ENCODE results near the gene WARS2.

Gene WARS2

DNA sequence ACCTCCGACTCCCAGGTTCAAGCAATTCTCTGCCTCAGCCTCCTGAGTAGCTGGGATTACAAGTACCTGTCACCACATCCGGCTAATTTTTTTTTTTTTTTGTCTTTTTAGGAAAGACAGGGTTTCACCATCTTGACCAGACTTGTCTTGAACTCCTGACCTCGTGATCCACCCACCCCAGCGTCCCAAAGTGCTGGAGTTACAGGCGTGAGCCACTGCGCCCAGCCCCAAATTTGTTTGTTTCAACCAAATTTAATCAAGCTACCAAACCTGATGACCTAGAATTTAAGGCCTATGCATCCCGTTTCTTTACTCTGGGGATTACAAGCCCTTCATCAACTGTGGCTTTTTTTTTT, 94.0 kb downstream of the WARS2 start:
- no peaks in the 10 kb centered on the region for H3K9me3 ChIP-seq (replicated peaks; ENCODE audit: insufficient read depth, low read length)
- H3K4me3 ChIP-seq (ENCODE audit: low read length): no peak overlapping the region
- H3F3A ChIP-seq (ENCODE audit: insufficient read depth, low read length): no peaks in the 10 kb centered on the region
- no peaks in the 10 kb centered on the region for H4K20me1 ChIP-seq (ENCODE audit: insufficient read depth, low read length)
- no peaks in the 10 kb centered on the region for H3K79me2 ChIP-seq (ENCODE audit: low read length)
- no peak overlapping the region for H3K27ac ChIP-seq (ENCODE audit: low read length)
- no peaks in the 10 kb centered on the region for H3K9me2 ChIP-seq (replicated peaks; ENCODE audit: insufficient read depth, low read length)
- TF ChIP-seq, protein P1, sequence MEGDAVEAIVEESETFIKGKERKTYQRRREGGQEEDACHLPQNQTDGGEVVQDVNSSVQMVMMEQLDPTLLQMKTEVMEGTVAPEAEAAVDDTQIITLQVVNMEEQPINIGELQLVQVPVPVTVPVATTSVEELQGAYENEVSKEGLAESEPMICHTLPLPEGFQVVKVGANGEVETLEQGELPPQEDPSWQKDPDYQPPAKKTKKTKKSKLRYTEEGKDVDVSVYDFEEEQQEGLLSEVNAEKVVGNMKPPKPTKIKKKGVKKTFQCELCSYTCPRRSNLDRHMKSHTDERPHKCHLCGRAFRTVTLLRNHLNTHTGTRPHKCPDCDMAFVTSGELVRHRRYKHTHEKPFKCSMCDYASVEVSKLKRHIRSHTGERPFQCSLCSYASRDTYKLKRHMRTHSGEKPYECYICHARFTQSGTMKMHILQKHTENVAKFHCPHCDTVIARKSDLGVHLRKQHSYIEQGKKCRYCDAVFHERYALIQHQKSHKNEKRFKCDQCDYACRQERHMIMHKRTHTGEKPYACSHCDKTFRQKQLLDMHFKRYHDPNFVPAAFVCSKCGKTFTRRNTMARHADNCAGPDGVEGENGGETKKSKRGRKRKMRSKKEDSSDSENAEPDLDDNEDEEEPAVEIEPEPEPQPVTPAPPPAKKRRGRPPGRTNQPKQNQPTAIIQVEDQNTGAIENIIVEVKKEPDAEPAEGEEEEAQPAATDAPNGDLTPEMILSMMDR (IDR thresholded peaks at IDR 0.05; ENCODE audit: low read length): no peak
- TF ChIP-seq EZH2phosphoT487 (IDR thresholded peaks at IDR 0.05; ENCODE audit: low read length) (no peak), EZH2 (optimal IDR thresholded peaks at IDR 0.05; ENCODE audit: low read depth, low read length) (no peak)
- H3K4me2 ChIP-seq (ENCODE audit: low read depth, low read length): no peak overlapping the region
- H3K9ac ChIP-seq (ENCODE audit: low read length): no peak overlapping the region
- DNase-seq: no peak
- H2AFZ ChIP-seq (ENCODE audit: low read length): no peak overlapping the region
- H3K4me1 ChIP-seq (ENCODE audit: low read length): no peaks in the 10 kb centered on the region
- H3K36me3 ChIP-seq (replicated peaks; ENCODE audit: insufficient read depth, low read length): no peaks in the 10 kb centered on the region
- H3K27me3 ChIP-seq (replicated peaks; ENCODE audit: insufficient read depth, low read length): no peaks in the 10 kb centered on the region

DNA sequence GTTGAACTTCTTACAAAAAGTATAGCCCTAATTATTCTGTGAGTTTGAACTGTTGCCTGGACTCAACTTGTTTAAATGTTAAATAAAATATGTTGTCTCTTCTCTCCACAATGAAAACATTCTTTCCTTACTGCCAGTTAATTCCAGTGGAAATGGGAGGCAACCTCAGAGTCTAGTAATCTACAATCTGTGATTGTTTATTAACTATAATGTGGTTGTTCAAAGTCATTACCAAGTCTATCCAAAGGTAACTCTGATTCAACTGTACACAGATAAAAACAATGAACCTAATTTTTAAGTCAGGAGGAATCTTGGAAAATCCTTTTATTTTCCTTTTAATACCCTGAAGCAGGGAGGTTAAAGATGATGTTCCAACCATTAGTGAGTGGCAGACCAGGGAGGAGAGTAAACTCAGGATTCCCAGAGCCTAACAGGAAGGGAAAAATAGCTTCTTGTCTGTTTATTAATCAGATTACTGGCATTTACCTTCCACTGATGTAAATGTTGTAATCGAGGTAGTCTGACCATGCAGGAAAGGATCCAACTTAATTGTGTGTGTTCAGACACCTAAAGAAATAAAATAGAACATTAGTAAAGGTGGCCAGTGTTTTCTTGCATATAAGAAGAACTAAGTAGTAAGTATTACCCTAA, 95.2 kb downstream of the WARS2 start:
- no peaks in the 10 kb centered on the region for H3K36me3 ChIP-seq (replicated peaks; ENCODE audit: insufficient read depth, low read length)
- no peak overlapping the region for H3K4me2 ChIP-seq (ENCODE audit: low read depth, low read length)
- TF ChIP-seq EZH2 (optimal IDR thresholded peaks at IDR 0.05; ENCODE audit: low read depth, low read length) (no peak), EZH2phosphoT487 (IDR thresholded peaks at IDR 0.05; ENCODE audit: low read length) (no peak)
- TF ChIP-seq, protein P1 (IDR thresholded peaks at IDR 0.05; ENCODE audit: low read length): no peak
- DNase-seq: no peak
- no peaks in the 10 kb centered on the region for H3K9me2 ChIP-seq (replicated peaks; ENCODE audit: insufficient read depth, low read length)
- H3K79me2 ChIP-seq (ENCODE audit: low read length): no peaks in the 10 kb centered on the region
- H3K4me1 ChIP-seq (ENCODE audit: low read length): no peaks in the 10 kb centered on the region
- H3K4me3 ChIP-seq (ENCODE audit: low read length): no peak overlapping the region
- no peaks in the 10 kb centered on the region for H3K27me3 ChIP-seq (replicated peaks; ENCODE audit: insufficient read depth, low read length)
- H3F3A ChIP-seq (ENCODE audit: insufficient read depth, low read length): no peaks in the 10 kb centered on the region
- H2AFZ ChIP-seq (ENCODE audit: low read length): no peak overlapping the region
- H3K9me3 ChIP-seq (replicated peaks; ENCODE audit: insufficient read depth, low read length): no peaks in the 10 kb centered on the region
- no peak overlapping the region for H3K9ac ChIP-seq (ENCODE audit: low read length)
- no peak overlapping the region for H3K27ac ChIP-seq (ENCODE audit: low read length)
- no peaks in the 10 kb centered on the region for H4K20me1 ChIP-seq (ENCODE audit: insufficient read depth, low read length)

DNA sequence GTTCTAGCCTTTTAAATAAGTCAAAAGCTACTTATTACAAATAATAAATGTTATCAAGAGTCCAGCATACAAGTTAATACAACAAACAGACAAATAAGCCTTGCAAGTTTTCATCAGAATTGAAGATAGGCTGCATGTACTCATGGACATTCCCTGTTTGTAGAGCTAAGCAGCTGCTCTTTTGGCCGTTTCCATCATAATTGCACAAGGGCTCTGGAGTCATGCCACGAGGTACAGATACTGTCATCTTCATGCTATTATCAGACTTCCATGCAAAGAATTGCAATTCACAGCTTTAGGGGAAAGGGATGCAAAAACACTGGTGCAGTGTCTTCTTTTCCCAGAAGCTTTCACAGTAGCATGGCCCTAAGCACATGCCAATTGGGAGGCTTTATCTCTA, 99.5 kb downstream of the WARS2 start:
- no peaks in the 10 kb centered on the region for H3K79me2 ChIP-seq (ENCODE audit: low read length)
- H3K27me3 ChIP-seq (replicated peaks; ENCODE audit: insufficient read depth, low read length): no peaks in the 10 kb centered on the region
- no peaks in the 10 kb centered on the region for H3K9me3 ChIP-seq (replicated peaks; ENCODE audit: insufficient read depth, low read length)
- H3K4me2 ChIP-seq (ENCODE audit: low read depth, low read length): no peak overlapping the region
- no peaks in the 10 kb centered on the region for H3K36me3 ChIP-seq (replicated peaks; ENCODE audit: insufficient read depth, low read length)
- no peaks in the 10 kb centered on the region for H4K20me1 ChIP-seq (ENCODE audit: insufficient read depth, low read length)
- no peaks in the 10 kb centered on the region for H3K9me2 ChIP-seq (replicated peaks; ENCODE audit: insufficient read depth, low read length)
- no peak overlapping the region for H3K4me3 ChIP-seq (ENCODE audit: low read length)
- no peak overlapping the region for H2AFZ ChIP-seq (ENCODE audit: low read length)
- no peak for DNase-seq
- H3K27ac ChIP-seq (ENCODE audit: low read length): no peak overlapping the region
- TF ChIP-seq EZH2phosphoT487 (IDR thresholded peaks at IDR 0.05; ENCODE audit: low read length): no peak
- TF ChIP-seq EZH2 (optimal IDR thresholded peaks at IDR 0.05; ENCODE audit: low read depth, low read length): no peak
- TF ChIP-seq, protein P1 (IDR thresholded peaks at IDR 0.05; ENCODE audit: low read length): no peak
- H3K4me1 ChIP-seq (ENCODE audit: low read length): no peaks in the 10 kb centered on the region
- no peaks in the 10 kb centered on the region for H3F3A ChIP-seq (ENCODE audit: insufficient read depth, low read length)
- H3K9ac ChIP-seq (ENCODE audit: low read length): no peak overlapping the region
